HG03025 (cell line): ENCODE results near the gene MX1.

Experiments
- ATAC-seq: cut with Tn5 transposase; IDR thresholded peaks from one replicate; pipeline ENCODE4 v1.9.1; 2021; ENCODE audit warnings: mild to moderate bottlenecking, moderate library complexity; ENCODE audit not compliant: unreplicated experiment, low FRiP score

Gene MX1

DNA sequence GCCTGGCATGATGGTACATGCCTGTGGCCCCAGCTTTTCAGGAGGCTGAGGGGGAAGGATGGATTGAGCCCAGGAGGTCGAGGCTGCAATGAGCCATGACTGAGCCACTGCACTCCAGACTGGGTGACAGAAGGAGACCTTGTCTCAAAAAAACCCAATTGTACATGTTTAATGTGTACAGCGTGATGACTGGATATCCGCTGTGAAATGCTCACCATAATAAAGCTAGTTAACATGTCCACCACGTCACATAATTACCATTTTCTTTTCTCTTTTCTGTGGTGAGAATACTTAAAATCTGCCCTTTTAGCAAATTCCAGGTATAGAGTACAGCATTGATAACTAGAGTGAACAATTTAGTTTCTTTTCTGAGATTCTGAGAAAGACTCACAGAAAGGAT, 57.9 kb downstream of the MX1 start:
- ATAC-seq: no peak

DNA sequence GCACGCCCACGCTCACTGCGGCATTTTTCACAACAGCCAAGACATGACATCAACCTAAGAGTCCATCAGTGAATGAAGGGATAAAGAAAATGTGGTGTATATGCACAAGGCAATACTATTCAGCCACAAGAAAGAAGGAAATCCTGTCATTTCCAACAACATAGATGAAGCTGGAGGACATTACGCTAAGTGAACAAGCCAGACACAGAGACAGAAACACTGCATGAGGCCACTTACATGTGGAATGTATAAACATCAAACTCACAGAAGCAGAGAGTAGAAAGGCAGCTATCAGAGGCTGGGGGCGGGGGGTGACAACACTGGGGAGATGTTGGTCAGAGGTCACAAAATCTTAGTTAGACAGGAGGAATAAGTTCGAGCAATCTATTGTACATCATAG, 61.0 kb downstream of the MX1 start:
- no peak for ATAC-seq

DNA sequence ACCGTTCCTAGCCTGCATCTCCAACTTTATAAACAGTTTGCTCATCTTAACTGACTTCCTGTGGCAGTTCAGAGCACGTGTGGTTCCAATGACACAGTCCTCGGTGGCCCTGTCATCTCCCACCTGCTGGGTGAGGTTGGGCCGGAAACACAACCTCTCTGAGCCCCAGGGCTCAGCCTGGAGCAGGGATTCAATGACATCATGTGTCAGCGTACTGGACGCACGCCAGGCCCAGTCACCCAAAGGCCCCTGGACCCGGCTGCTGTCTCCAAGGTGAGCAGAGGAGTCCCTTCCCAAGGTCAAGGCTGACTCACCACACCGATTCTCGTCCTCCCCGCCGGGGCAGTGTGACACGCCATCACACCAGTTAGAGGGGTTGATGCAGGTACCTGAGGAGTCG, 62.0 kb downstream of the MX1 start:
- no peak for ATAC-seq

DNA sequence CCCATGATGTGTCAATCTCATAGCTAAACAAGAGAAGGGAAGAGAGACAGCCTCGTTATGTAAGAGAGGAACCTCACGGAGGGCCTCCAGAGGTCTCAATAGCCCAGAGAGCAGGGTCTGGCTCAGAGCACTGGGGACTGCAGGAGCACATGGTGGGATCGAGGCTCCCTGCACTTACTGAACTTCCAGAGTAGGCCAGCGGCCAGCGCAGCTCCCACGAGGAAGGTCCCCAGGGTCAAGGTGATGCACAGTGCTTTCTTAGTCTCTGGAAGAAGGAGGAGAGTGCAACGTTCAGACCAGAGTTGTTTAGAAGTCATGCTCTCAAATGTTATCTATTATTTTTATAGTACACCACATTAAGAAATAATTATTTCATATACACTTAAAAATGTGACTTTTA, 63.3 kb downstream of the MX1 start:
- ATAC-seq: no peak

DNA sequence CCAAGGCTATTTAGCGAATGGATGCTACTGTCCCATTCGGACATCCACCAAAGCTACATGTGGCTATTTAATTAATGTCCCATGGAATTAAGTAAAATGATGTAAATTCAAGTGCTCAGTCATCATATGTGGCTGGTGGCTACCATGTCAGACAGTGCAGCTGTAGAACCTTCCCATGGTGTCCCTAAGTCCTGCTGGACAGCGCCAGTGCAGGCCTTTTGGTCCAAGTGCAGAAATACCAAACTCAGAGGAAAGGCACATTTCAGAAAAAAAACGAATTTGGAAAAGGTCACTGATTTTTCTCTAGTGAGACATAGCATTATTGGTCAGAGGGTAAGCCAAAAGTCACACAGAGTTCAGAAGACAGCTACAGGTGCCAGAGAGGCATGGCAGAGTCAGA, 64.3 kb downstream of the MX1 start:
- no peak for ATAC-seq

DNA sequence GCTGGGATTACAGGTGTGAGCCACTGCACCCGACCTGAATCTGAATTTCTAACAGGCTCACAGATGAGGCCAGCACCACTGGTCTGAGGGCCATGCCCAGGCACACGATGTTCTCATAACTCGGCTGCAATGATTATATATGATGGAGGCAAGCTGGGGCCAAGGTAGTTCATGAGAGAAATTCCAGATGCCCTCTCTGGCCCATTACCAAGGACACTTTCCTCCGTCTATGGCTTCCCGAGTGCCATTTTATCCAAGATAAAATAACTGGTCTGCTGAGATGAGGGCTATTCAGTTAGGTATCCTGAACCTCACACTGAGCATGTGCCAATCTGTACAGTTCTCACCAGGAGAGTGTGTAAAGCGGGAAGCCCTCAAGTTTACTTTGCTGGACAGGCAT, 65.4 kb downstream of the MX1 start:
- ATAC-seq: no peak

DNA sequence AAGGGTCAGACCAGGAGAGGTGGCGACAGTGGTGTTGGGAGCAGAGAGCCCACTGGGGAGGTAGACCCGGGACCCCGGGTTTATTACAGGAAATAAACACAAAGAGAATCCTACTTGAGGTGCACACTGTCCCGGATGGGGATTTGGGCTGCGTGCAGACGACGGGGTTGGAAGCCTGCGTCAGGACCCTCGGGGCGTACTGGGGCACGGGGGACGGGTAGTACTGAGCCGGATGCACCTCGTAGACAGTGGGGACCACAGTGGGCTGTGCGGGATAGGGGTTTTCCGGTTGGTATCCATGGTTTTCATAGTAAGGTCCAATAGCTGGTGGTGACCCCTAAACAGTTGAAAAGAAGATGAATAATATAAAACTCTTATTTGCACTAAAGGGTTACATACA, 68.2 kb downstream of the MX1 start:
- no peak for ATAC-seq

DNA sequence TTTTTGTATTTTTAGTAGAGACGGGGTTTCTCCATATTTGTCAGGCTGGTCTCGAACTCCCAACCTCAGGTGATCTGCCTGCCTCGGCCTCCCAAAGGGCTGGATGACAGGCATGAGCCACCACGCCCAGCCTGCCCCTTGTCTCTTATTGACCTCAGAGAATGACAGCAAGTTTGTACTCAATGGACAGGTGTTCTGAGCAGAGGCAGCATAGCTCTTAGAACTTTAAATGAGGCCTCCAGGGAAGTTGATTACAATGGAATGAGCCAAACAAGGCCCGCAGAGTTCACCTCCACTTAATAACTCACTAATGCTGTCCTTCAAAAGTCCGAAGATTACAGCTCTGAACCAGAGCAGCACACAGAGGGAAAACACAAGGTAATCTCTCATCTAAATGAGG, 71.0 kb downstream of the MX1 start:
- no peak for ATAC-seq

DNA sequence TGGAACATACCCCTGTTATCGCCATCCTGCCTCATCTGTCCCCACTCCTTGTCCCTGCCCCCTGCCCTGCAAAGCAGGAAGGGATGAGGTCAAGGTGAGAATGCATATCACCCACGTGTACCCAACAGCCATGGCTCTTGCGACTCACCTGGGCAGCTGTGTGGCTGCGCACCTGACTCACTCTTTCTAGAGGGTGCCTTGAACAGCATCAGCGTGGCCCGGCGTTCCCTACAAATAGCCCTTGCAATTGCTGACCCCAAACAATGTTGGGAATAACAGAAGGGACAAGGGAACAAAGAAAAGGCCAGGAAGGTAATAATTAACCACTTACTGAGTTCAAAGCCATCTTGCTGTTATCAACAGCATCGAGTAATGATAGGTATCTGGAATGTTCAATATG, 71.7 kb downstream of the MX1 start:
- no peak for ATAC-seq

DNA sequence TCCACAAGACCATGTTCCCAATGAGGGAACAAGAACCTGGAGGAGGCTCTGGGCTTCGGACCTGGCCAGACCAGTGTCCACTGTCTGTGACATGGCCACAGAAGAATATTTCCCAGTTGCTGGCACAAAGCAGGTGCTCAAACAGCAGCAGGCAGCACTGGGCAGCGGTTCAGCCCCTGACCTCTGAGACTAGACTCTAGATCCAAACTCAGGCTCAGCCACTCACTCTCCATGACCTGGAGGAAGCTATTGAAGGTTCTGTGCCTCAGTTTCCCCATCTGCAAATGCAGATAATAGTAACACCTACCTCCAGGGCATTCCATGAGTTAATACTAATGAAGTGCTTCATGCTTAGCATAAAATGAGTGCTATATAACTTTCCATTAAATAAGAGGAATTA, 73.9 kb downstream of the MX1 start:
- no peak for ATAC-seq

DNA sequence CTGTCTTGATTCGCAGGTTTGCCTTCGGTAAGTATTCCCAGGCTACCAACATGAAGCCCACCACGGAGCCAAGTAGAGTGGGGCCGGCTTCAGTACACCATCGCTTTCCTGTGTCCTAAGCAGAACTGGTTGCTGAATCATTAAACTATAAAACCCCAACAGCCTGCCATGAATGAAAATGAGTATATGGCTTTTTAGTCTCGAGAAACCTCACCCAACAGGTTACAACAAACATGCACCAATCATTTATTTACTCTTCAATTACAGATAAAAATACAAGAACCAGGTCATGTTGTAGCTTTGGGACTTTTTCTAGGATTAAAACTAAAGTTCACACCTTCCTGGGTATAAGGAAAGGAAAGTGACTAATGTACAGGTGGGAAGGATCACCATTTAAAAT, 74.3 kb downstream of the MX1 start:
- ATAC-seq: no peak

DNA sequence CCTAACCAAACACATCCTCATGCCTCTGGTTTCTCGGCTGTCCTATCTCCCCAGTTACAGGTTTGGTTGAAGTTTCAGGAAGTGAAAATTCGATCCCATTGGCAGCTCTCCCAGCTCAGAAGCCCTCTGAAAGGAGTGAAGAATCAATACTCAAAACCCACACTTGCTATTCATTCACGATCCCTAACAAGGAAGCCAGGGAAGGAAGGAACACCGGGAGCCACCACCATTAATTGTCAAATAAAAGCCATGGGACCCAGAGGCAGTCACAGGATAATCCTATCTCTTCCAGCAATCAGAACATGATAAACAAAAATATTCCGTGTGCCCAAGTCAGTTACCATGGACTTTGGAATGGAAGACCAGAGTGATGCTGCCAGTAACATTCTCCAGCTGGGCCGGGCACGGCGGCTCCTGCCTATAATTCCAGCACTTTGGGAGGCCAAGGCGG, 74.9 kb downstream of the MX1 start:
- ATAC-seq: no peak

DNA sequence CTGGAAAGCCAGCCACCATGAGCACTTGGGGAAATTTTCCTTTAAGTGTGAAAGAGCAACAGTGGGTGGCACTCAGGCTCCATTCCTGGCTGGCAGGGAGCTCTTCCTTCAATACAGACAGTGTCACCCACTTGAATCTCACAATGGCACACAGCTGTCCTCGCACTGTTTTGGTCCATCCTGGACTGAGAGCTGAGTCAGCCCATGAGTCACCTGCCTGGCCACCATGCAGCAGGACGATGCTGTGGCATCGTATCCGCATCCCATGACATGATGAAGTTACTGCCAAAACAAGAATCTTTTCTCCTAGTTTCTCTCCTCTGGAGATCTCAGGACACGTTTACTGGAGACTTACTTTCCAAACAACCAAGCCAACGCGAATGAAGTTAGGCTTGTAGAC, 75.9 kb downstream of the MX1 start:
- ATAC-seq: no peak

DNA sequence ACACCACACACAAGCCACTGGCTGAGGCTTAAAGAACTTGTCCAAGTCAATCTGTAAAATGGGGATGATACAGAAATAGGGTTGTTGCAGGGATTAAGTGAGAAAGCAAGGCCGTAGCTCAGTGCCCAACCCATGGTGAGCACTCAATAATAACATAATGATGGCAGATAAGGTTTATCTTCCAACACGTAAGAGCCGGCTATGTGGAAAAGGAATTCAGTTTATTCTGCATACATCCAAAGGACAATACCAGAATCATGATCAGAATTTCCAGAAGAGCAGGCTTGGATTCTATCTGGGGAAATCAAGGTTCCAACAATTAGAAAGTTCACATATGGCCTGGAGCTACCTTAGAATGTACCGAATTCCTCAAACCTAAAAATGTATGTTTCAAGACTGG, 77.3 kb downstream of the MX1 start:
- ATAC-seq: no peak

DNA sequence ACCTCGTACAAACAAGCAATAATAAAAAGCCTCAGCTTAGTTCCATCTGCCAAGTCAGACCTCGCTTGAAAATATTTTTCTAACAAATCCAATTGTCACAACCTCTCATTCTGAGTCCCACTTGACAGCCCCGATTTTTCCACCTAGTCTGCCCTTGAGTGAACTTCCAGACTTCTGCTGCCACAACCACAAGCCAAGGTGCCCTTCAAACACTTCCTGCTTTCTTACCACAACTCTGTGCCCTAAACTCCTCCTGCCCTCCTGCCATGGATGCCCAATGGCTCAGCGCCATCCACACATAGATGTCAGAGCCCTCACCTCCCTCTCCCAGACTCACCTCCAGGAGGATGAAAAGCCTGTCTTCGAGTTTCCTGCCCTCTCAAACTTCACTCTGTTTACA, 78.0 kb downstream of the MX1 start:
- no peak for ATAC-seq

DNA sequence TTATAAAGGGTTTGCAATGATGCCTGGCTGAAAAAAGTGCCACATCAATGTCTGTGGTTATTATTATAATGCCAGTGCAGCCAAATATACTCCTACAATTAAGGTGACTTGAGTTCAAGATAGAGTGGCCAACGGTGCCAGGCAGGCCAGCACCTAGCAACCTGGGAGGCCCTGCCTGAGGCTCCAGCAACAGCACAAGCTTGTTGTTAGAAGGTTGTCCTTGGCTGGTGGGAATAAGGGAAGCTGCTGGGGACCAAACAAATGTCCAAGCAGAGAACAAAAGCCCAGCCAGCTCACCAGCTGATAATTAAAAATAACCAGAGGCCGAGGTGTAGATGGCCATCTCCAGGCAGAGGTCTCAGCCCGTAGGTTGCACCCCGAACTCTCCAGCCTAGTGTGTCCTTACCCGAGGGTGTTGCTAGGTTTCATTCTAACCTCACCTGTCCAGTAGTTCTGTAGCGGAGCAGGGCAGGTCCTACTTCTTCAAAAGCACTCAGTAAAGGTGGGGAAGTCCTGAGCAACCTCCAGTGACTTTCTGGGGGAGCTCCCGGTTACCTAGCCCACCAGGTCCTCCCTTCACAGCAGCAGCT, 80.1 kb downstream of the MX1 start:
- no peak for ATAC-seq

DNA sequence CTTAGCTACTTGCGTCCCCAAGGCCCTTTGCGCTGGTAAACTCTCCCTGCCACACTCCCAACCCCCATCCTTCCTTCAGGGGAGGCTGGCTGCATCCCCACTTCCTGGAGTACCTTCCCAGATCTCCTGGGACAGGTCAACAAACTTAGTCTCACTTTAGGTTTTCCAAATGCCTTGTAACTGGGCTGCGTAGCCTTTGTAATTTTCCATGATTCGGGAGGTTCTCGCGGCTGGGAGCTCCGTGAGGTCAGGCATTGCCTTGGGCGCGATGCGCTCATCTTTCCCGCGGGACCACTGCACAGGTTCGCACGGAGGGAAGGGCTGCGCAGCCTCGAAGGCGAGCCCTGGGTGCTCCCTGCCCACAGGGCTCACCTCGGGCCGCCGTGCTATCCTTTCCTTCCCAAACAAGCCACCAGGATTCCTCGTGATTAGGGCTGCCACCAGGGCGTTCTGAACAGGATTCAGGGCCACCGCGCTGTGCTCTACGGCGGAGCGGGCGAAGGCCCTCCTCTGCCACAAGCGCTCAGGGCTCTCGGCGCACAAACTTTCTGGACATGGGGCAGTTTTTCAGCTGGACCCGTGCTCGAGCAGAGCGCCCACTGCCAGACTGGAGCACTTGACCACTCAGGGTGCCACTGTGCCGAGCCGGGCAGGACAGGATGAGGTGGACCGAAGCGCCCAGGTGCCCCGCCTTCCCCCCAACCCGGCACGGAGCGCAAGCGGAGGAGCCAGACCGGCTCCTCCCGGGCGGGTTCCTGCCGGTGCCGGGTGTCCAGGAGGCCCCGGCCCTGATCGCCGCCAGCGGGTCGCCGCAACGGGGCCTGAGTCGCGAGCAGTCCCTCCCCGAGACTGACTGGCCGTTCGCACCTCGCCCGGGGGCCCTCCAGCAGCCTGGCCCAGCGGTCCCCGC, 80.8 kb downstream of the MX1 start:
- ATAC-seq: no peak

DNA sequence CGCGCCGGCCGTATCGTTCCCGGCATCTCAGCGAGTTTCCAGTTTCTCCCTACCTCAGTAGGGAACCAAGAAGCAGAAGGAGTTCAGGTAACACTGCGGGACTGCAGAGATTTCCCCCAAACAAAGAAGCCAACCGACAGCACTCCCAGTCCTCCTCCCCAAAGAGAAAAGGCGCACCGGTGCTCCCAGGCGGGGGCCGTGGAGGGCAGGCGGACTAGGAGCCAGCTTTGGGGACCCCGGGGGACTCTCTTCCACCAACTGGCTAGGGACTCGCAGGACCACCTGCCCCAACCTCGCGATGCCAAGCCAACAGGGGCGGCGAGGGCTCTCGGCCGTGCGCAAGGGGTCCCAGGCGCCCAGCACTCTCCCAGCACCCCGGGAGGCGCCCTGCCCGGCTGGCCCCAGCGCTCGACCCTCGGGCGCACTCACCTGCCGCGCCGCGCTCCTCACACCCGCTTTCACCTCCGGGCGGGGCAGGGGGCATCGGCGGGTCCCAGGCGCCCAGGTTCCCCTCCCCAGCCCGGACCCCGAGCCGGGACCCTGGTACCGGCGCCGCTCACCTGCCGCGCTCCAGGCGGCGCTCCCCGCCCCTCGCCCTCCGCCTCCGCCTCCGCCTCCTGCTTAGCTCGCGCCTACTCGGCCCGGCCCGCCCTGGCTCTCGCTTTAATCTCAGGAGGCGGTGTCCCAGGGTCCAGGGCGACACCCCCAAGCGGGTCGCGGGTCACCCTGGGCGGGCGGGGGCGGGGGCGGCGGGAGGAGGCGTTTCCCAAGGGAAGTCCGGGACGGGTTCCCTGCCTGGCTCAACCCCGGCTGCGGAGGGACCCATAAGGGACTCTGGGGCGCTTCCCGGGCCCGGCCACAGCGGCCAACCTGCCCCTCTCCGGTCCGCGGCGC, 81.7 kb downstream of the MX1 start, which contains the start of gene TMPRSS2:
TSS of gene TMPRSS2 (minus strand) at position 638 of the 894 bp plus-strand sequence. CDS start 10,025 bp downstream, outside the sequence.
- no peak for ATAC-seq

DNA sequence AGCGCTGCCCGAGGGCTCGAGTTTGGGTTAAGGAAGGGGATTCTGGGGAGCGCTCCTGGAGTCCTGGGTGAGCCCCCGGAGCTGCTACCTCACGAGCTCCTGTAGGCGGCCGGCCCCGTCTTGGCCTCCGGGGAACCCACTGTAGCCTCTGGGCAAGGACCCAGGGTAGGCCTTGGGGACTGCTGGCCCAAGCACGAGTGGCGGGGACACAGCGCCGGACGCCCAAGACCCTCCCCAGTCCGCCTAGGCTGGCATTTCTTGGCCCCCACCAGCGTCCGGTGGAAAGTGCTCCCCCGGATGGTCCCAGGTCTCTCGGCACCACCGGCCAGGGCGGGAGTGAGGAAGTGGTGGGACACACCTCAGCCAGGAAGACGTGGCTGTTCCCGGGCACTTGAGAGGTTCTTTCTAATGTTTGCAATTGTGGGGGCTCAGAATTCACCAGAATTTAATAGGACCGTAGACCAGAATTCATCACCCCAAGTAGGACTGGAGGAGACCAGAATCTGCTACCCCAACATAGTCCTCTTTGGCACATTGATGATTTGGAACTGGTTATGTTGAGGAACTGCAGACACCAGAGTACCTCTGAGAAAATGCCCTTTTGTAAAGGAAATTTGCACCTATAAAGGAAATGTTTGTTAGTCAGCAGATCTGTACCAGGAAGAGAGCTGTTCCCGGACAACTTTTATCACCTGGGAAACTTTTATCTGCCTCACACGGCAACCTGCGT, 82.5 kb downstream of the MX1 start:
- no peak for ATAC-seq
